GM18507 (cell line): ENCODE results near the gene SLC17A7.
A peak's percentile ranks its signal among the peaks of the same experiment; 100 is the strongest.
"Not testable (repeated sequence)": the region's sequence is repeated elsewhere in the genome, so short reads cannot be mapped to it uniquely, and the experiment has no call there.

Experiments
- DNase-seq: peaks from one replicate; pipeline ENCODE4 v3.0.0; 2011; ENCODE audit warnings: low read depth; ENCODE audit not compliant: insufficient read length; ENCODE audit errors: extremely low spot score
- FAIRE-seq: peaks from 2 replicates; lab custom pipeline; 2011; peaks lifted over from hg19 to GRCh38; lab: Jason Lieb, UNC

SLC17A7 gene

DNA sequence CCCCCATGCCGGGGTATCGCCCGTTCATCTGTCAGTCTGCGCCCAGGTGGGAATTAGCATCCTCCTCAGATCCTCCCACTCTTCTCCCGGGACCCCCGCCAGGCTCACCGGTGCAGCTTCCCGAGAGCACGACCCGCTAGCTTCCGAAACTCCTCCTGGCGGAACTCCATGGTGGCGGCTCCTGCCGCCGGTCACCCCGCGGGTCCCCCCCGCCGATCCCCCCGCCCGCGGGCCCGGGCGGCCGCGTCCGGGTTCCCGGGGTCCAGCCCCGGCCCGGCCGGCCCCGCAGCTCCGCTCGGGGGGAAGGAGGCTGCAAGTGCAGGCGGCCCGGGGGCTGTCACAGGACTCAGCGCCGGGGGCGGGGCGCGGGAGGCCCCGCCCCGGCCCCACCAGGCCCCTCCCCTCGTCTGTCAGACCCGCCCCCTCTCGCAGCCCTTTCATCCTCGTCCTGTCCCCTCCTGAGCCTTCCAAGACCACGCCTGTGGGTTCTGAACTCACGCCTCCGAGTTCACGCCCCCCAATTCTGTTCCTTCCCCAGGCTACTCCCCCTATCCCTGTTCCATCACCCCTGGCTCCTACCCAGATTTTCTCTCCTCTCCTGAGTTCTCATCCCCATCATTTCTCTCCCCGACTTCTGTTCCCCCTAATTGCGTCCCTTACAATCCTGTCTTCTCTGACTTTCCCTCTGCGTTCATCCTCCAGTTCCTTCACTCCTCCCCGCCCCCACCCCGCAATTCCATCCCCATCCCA is at the start of gene SLC17A7:
SLC17A7 (minus strand) TSS at position 318 of the 750 bp plus-strand sequence; CDS start at position 170, 148 bp downstream.
- FAIRE-seq = no peak
- DNase-seq = no peak

DNA sequence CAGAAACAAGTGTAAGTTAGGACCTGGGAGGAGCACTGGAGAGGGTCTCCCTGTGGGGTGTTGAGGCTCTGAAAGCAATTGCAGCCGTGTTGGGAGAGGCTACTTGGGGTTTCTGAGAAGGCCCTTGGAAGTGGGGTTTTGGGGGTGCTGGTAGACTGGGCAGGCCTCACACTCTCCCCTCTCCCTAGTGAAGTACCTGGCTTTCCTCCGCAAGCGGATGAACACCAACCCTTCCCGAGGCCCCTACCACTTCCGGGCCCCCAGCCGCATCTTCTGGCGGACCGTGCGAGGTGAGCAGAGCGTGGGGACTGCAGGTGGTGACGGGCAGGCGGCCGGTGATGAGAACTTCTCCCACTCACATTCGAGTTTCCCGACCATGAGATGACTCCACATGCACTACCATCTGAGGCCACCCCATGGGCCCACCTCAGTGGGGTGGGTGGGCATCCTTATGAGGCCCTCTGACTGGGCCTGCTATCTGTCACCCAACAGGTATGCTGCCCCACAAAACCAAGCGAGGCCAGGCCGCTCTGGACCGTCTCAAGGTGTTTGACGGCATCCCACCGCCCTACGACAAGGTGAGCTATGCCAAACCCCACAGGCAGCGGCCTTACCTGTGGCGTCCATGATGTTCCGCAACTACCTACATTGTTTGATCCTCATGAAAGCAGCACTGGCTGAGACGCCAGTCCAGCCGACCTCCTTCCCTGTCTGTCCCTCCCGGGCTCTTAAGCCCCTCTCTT is 49.1 kb upstream of the SLC17A7 start:
- no peak for FAIRE-seq

DNA sequence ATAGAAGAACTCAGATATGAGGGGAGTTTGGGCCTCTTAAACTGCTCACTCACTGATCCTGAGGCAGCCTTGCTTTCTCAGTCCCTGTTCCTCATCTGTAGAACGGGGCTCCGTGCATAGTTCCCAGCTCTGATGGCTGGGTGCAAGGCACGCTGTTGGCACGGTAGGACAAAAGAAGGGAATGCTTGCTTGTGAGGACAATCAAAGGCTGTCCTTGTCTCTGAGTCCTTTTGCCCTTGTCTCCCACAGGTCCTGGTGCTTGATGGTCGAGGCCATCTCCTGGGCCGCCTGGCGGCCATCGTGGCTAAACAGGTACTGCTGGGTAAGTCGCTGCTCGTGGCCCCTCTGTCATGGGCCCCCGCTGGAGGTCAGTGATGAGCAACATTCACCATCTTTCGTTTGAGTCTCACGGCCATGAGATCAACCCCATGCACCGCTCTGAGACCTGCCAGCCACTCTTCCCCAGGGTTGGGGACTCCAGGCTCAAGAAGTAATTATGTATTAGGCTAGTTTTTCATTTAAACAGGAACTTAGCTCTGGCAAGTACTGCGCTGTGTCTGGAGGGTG is 48.4 kb upstream of the SLC17A7 start:
- FAIRE-seq (no peak), DNase-seq (no peak)

More for the DNA sequence above, 49.1 kb upstream of the SLC17A7 start:
- no peak for DNase-seq

DNA sequence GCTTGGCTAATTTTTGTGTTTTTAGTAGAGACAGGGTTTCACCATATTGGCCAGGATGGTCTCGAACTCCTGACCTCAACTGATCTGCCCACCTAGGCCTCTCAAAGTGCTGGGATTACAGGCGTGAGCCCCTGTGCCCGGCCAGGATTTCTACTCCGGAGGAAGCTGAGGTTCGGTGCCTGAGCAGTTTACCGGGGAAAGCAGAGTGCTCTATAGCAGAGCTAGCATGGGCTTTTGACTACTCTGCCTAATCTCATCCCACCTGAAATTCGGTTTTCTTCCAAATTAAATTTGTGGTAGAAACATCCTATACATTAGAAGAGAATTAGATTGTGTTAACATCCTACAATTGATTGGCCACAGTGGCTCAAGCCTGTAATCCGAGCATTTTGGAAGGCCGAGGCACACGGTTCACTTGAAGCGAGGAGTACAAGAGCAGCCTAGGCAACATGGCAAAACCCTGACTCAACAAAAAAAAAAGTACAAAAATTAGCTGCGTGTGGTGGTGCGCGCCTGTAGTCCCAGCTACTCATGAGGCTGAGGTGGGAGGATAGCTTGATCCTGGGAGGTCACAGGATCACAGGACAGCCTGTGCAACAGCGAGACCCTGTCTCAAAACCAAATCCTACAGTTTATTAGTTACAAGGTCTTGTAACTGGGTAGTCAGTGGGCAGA is 47.7 kb upstream of the SLC17A7 start:
- FAIRE-seq (no peak), DNase-seq (no peak)

DNA sequence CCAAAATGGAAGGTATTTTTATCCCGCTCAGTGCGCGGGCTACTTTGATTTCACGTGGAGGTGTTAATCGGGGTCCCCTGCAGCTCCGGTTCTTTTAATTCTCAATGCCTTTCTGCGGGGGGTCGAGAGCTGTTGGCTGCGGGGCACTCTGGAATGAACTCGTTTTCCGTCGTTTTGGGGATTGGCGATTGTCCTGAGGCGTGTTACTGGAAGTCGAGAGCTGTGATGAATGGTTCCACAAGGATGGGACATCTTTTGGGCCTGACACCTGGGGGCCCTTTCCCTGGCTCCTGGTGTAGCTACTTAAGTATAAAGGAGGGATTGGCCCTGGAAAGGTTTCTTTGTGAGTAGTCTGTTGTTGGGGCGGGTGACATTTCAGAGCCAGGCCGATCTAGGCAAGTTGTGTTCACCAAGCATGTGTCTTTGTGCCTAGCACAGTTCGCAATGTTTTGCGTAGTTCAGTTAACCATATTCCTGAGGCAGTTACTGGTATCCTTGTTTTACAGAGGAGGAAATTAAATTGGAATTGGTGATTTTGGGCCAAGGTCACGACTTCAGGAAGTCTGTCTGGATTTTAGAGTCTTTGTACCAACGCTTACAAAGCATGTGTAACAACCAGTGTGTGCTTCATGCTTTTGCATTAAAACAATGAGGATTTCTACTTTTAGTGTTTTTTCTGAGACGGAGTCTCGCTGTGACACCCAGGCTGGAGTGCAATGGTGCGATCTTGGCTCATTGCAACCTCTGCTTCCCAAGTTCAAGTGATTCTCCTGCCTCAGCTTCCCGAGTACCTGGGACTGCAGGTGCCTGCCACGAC is 46.9 kb upstream of the SLC17A7 start:
- no peak for FAIRE-seq
- no peak for DNase-seq

DNA sequence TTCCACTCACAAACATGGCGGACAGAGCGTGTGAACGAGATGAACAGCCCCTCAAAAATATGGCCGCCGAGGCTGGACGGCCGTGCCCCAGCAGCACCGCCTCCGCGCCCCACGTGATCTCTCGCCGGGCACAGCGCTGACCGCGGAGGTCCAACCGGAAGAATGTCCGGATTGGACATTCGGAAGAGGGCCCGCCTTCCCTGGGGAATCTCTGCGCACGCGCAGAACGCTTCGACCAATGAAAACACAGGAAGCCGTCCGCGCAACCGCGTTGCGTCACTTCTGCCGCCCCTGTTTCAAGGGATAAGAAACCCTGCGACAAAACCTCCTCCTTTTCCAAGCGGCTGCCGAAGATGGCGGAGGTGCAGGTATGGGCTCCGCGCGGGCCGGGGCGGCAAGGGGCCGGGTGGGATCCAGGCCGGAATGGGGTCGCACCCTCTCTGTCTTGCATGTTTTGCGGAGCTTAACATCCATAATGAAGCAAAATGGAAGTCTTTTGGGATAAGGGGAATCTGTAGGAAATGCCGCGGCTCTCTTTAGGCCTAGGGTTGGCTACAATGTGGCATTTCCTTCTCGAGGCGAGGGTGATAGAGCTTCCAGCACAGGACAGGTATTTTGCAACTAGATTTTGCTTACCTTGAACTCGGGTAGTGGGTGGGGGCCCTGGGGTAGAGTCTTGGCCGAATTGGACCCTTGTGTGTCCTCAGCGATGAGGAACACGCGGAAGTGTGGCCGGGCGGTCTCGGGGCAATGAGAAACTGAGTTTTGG is 46.1 kb upstream of the SLC17A7 start, which contains the start of gene RPL13A:
RPL13A (plus strand) TSS at position 332 of the 769 bp plus-strand sequence; CDS start at position 354, 22 bp downstream.
- peak; percentile 99 for FAIRE-seq

DNA sequence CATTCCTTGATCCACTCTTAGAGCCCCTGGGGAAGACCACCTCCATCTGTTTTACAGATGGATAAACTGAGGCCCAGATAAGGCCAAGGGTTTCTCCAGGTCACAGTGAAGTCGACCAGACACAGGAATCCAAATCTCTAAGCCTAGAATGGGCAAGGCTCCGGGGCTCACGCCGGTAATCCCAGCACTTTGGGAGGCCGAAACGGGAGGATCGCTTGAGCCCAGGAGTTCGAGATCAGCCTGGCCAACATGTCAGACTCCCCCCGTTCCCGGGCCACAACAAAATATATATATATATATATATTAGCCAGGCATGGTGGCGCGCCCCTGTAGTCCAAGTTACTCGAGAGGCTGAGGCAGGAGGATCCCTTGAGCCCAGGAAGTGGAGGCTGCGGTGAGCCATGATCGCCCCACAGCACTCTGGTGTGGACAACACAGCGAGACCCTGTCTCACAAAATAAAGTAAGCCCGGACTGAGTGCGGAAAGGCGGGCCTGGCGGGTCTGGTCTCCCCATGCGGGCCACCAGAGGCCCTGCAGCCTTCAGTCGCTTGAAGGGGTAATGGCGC is 45.5 kb upstream of the SLC17A7 start:
- DNase-seq (no peak), FAIRE-seq (no peak)

More for the DNA sequence above, 46.1 kb upstream of the SLC17A7 start, which contains the start of gene RPL13A:
- DNase-seq = peak; percentile 83

DNA sequence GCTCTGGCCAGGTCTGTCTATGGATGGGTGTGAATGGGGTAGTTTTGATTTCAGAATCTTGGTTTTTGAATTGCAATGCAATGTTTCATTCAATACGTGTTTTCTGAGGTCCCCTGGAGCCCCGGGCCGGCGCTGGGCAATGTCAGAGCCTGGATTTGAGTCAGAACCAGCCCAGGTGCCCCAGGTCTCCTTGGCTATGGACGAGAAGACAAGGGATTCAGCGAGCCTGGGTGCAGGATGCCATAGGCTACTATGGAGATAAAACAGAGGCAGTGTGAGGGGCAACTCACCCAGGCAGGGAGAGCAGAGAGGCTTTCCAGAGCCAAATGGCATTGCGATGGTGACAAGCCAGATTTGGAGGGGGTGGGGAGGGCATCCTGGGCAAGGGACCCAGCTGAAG is 44.9 kb upstream of the SLC17A7 start:
- FAIRE-seq (no peak), DNase-seq (no peak)

DNA sequence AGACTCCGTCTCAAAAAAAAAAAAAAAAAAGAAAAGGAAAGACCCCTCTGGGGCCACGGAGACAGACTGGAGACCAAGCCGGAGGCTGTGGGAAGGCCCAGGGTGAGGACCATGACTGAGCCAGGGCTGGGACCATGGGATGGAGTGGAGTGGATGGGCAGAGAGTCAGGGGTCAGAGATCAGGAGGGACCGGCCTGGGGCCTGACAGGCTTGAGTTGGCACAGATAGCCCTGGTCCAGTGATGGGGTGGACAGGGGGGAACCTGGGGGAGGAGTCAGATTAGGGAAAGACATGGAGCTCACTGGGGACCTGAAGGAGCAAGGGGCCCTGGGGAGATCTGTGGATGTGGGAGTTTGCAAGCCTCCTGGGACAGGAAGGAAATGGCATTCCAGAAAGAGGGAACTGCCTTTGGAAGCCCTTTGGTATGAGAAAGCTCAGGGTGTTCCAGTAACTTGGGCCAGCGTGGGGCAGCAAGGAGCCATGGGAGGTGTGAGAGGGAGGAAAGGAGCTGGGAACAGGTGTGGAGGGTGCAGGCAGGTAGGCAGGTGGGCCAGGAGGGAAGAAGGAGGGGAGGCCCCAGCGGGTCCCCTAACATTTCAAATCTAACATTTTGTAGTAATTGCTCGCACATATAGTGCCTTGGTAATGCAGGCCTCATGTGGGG is 39.8 kb upstream of the SLC17A7 start:
- no peak for FAIRE-seq
- DNase-seq = no peak

DNA sequence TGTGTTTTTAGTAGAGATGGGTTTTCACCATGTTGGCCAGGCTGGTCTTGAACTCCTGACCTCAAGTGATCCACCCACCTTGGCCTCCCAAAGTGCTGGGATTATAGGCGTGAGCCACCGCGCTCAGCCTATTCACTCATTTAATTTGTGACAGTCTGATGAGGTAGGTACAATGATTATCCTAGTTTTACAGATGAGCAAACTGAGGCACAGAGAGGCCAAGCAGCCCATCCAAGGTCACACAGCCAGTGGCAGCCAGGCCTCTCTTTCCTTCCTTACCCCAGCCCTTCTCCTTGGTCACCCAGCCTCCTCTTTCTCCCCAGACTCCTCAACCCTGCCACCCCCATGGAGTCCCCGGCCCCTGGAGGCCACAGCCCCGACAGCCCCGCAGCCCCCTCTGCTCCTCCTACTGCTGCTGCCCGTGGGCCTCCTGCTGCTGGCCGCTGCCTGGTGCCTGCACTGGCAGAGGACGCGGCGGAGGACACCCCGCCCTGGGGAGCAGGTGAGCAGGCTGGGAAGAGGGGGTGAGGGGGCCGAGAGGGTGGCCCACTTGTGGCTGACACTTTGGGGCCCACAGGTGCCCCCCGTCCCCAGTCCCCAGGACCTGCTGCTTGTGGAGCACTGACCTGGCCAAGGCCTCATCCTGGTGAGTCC is 38.8 kb upstream of the SLC17A7 start:
- DNase-seq = no peak
- no peak for FAIRE-seq

DNA sequence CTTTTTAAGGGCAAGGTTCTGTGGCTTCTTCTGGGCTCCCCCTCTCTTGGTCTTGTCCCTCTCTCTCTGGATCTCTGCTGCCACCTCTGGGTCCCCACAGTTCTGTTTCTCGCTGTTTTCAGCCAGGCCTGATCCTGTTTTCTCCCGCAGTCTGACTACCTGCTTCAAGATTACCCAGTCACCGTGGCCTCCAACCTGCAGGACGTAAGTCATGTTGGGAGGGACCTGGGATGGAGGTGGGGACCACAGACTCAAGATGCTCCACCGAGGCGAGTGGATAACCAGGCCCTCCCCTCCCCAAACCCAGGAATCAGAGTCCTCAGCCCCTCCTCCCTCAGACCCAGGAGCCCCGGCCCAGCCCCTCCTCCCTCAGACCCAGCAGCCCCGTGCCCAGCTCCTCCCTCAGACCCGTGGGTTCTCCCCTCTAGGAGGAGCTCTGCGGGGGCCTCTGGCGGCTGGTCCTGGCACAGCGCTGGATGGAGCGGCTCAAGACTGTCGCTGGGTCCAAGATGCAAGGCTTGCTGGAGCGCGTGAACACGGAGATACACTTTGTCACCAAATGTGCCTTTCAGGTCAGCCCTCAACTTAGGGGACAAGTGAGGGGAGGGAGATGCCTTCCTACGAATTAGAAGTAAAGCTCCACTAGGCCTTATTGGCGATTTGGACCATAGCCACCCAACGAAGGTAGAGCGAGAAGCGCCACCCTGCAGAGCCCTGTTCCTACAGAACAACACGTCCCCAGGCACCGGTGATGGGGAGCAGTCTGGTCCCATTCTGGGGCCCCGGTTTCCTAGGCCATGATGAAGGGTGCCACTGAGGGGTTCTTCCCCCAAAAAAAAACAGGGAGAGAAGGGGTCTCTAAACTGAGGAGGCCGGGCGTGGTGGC is 34.9 kb upstream of the SLC17A7 start:
- no peak for FAIRE-seq
- DNase-seq = no peak

DNA sequence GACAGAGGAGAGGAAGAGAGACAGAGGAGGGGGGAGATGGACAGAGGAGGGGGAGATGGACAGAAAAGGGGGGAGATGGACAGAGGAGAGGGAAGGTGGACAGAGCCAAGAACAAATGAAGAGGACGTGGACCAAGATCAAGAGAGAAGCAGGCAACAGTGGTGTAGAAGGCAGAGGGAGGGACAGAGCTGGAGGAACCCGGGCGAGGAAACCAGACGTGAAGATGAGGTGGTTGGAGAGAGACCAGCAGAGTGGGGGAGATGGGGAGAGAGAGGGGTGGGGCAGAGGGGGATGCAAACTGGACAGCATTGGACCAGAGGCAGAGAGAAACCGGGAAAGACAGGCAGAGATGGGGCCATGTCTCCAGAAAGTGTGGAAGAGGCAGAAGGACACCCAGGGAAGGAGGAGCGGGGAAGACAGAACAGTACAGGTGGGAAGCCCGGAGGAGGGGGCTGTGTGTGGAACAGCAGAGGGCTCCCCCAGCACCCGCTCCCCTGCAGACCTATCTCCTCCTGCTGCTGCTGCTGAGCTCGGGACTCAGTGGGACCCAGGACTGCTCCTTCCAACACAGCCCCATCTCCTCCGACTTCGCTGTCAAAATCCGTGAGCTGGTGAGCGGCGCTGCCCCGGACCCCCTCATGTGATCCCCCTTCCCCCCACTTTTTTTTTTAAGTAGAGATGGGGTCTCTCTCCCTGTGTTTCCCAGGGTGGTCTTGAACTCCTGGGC is 34.0 kb upstream of the SLC17A7 start:
- no peak for FAIRE-seq
- no peak for DNase-seq

DNA sequence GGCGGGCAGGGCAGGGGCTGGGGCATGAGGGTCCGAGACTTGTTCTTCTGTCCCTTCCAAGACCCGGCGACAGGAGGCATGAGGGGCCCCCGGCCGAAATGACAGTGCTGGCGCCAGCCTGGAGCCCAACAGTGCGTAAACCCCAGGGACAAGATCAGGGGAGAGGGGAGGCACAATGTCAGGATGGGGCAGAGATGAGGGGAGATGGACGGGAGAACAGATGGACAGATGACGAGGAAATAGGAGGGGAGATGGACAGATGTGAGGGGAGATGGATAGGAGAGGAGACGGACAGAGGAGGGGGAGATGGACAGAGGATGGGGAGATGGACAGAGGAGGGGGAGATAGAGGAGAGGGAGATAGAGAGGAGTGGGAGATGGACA is 33.2 kb upstream of the SLC17A7 start:
- no peak for FAIRE-seq
- DNase-seq = no peak

DNA sequence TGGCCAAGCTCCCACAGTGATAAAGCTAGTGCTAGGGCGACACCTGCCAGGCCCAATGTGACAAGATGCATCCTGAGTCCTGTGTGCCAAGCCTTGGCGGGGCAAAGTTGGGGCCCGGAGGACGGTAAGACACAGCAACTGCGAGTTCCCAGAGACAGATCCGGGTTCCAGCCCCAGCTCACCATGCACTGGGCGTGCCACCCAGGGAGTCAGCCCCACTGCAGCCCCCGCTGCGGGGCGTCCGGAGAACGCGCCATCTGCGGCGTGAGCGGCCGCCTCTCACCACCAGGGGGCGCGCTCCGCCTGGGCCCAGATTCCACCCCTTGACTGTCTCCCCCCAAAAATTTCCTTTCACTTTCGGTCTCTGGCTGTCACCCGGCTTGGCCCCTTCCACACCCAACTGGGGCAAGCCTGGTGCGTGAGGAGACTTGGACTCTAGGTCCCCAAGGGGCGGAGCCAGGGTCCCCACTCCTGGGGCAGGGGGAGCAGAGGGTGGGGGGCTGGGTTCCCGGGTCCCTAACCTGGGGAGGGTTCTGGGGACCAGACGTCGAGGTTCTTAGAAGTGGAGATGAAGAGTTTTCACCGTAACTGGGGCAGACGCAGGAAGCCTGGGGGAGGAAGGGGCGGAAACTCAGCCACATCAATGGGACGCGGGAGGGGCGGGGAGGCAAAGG is 32.7 kb upstream of the SLC17A7 start, which contains the start of gene FLT3LG:
FLT3LG (plus strand) TSS at position 348 of the 674 bp plus-strand sequence. CDS start 425 bp downstream, outside the sequence.
- peak; percentile 89 for FAIRE-seq
- DNase-seq = peak; percentile 89

DNA sequence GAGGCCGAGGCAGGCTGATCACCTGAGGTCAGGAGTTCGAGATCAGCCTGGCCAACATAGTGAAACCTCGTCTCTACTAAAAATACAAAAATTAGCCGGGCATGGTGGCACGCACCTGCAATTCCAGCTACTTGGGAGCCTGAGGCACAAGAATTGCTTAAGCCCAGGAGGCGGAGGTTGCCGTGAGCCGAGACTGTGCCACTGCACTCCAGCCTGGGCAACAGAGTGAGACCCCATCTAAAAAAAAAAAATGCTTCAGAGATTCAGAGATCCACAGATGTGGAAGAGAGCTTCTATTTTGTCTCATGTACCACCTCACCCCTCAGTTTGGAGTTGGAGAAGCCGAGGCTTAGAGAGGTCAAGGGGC is 32.2 kb upstream of the SLC17A7 start:
- not testable (repeated sequence) for FAIRE-seq, DNase-seq
